IPS-15b (cell line): ENCODE data around the gene NPC2.

ENCODE experiments used
- H3K27me3 ChIP-seq: one replicate; pipeline ENCODE4 v1.6.1; 2013; ENCODE audit warnings: low read length; ENCODE audit not compliant: control insufficient read depth, insufficient read depth
- H3K36me3 ChIP-seq: one replicate; pipeline ENCODE4 v1.6.1; 2013; ENCODE audit warnings: low read length; ENCODE audit not compliant: control insufficient read depth, insufficient read depth
- H3K4me1 ChIP-seq: one replicate; pipeline ENCODE4 v1.6.1; 2013; ENCODE audit warnings: mild to moderate bottlenecking, low read length; ENCODE audit not compliant: control insufficient read depth, insufficient read depth
- H3K4me3 ChIP-seq: one replicate; pipeline ENCODE4 v1.5.1; 2013; ENCODE audit warnings: low read depth, low read length
- H3K9ac ChIP-seq: one replicate; pipeline ENCODE4 v1.6.1; 2013; ENCODE audit warnings: low read depth, mild to moderate bottlenecking, low read length
- H3K9me3 ChIP-seq: one replicate; pipeline ENCODE4 v1.6.1; 2013; ENCODE audit warnings: mild to moderate bottlenecking, low read length; ENCODE audit not compliant: control insufficient read depth, insufficient read depth

NPC2 gene

DNA sequence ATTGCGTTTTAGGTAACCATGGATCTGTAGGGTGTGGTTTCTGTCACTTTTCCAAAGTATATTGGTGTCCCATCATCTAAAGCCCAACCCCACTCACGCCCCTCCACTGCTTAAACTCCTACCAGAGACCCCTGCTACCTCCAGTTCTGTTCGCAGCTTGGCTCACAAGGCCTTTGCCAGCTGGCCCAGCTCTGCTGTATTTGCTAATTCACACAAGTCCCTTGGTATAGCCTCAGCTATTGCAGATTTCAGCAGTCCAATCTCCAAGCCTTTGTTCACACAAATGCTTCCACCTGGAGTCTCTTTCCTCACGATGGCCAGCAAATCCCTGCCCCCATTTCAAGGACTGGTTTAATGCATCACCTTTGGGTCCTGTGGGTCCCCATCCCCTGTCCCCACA is 24.6 kb upstream of the NPC2 start:
- Histone ChIP-seq H3K4me1 (no peaks in the 10 kb centered on the region), H3K36me3 (no peaks in the 10 kb centered on the region), H3K4me3 (no peak overlapping the region), H3K9me3 (no peaks in the 10 kb centered on the region), H3K27me3 (no peaks in the 10 kb centered on the region), H3K9ac (no peak overlapping the region)

DNA sequence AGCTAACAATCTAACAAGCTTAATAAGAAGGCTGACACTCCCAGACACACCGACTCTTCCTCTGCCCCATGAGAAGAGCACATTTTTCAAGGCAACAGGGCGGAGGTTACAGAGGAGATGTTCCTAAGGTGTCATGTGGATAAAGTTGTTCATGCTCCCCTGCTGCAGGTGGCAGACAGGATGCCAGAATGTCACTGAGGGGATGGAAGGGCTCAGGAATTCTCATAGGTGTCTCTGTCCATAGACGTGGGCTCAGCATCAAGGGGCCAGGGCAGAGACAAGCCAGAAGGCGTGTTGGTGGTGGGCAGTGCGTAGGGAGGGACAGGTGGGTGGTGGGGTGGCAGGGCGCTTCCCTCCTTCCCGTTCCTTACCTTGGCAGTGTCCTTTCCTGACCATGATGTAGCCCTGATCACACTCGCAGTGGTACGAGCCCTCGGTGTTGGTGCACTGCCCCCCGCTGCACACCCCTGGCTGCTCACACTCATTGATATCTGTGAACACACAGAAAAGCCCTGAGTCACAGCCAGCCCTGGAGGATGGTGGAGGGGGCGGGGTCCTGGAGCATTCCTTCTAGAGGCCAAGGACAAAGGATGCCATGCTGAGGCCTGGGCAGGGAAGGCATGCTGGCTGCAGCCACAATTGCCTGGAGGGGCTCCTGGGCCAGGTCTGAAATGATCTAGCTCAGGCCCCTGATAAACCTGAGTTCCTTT is 23.5 kb upstream of the NPC2 start:
- no peaks in the 10 kb centered on the region for H3K27me3 ChIP-seq
- no peak overlapping the region for H3K4me3 ChIP-seq
- no peaks in the 10 kb centered on the region for H3K9me3 ChIP-seq
- H3K9ac ChIP-seq: no peak overlapping the region
- H3K4me1 ChIP-seq: no peaks in the 10 kb centered on the region
- no peaks in the 10 kb centered on the region for H3K36me3 ChIP-seq

DNA sequence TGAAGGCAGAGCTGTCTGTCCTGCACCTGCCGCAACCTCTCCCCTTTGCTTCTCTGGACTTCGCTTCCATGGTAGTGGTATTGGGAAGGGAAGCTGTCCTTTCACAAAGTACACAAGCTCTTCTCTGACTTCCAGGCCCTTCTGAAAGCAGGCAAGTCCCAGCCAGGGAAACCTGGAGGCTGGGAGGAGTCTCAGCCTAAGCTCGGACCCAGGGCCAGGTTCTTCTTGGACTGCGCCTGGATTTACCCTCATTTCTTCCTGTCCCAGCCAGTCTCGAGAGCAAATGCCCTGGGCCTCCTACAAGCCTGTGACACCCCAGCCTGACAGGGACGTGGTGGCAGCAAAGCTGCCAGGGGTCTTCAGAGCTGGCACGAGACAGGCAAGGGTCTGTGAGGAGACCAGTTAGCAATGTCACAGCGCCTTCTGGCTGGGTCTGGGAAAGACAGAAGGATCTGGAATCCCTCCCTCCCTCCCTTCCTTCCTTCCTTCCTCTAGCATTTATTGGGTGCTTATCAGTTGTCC is 22.8 kb upstream of the NPC2 start:
- no peaks in the 10 kb centered on the region for H3K9me3 ChIP-seq
- H3K4me1 ChIP-seq: no peaks in the 10 kb centered on the region
- H3K36me3 ChIP-seq: no peaks in the 10 kb centered on the region
- no peak overlapping the region for H3K9ac ChIP-seq
- H3K4me3 ChIP-seq: no peak overlapping the region
- no peaks in the 10 kb centered on the region for H3K27me3 ChIP-seq

DNA sequence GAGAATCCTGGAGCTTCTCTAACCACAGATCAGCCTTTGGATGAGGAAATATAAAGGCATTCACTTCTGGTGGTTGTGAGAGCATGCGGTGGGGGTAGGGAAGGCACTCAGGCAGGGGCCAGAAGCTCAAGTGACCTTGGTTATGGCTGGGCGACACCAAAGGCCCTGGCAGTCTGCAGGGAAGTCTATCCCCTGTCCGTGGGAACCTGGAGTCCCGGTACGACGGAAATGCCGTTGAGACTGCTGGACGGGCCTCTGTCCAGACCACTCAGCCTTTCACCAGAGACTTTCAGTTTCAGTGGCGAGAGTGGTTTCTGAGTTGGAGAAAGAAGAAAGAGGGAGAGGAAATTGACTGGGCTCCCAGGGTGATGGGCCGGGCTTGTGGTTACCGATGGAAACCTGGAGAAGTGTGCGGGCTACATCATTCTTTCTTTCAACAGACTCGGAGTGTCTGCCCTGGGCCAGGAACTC is 21.4 kb upstream of the NPC2 start:
- Histone ChIP-seq H3K9ac (no peak overlapping the region), H3K9me3 (no peaks in the 10 kb centered on the region), H3K27me3 (no peaks in the 10 kb centered on the region), H3K4me1 (peaks cover 7% of the 10 kb centered on the region), H3K4me3 (no peak overlapping the region), H3K36me3 (no peaks in the 10 kb centered on the region)

DNA sequence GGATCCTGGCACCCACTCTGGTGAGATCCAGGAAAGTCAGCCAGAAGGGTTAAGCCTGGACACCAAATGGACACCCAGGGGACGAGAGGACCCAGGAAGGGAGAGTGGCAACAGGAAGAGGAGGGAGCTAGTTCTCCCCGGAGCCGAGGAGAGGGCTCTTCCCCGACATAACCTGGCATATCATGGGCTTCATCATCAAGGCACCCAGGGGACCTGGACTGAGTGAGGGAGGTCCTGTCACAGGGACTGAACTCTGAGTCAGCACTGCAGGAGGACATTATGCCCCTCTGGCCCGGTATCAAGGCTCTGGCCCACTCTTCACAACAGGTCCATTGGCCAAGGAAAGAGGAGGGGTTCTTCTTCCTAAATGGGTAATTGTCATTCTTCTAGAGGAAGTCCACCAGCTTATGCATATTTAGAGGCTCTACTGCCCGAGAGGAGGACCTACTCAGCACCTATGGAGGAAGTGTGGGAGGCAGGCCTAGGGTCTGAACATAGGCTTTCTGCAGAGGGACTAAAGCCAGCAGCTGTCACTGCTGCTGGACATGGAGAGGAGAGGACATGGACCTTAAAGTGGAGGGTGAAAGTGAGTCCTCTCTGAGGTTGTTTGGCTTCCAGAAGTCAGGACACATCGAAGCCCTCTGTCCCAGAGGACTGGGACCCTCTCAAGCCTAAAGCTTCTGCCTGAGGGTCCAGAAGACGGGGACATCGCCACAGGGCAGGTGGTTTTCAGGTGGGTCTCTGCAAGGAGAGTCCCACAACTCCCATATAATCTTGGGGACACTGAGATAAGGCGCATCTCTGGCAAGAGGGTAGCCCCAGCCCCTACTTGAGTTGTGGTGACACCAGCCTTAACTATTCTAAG is 19.1 kb upstream of the NPC2 start:
- H3K27me3 ChIP-seq: no peaks in the 10 kb centered on the region
- H3K9me3 ChIP-seq: no peaks in the 10 kb centered on the region
- H3K36me3 ChIP-seq: no peaks in the 10 kb centered on the region
- no peak overlapping the region for H3K4me3 ChIP-seq
- no peak overlapping the region for H3K9ac ChIP-seq
- peaks cover 7% of the 10 kb centered on the region for H3K4me1 ChIP-seq

DNA sequence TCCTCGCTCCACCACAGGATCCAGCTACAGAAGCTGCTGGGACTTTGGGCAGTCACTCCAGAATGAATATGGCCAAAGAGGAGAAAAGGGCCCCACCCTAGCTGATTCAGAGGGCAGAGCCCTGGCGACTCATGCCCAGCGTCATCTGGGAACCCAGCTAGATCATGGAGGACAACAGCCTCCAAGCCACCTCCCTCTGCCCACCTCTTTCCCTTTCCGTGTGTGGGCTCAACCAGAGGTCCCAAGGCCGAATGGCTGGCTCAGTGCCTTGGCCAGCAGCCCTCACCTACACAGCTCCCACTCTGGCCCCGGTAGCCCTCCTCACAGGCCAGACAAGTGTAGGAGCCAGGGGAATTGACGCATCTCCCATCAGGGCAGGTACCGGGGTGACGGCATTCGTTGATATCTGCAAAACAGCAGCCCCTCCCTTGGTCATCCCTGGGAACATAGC is 17.9 kb upstream of the NPC2 start:
- no peaks in the 10 kb centered on the region for H3K36me3 ChIP-seq
- H3K9ac ChIP-seq: no peak overlapping the region
- H3K4me1 ChIP-seq: peaks cover 7% of the 10 kb centered on the region
- no peak overlapping the region for H3K4me3 ChIP-seq
- no peaks in the 10 kb centered on the region for H3K27me3 ChIP-seq
- H3K9me3 ChIP-seq: no peaks in the 10 kb centered on the region

DNA sequence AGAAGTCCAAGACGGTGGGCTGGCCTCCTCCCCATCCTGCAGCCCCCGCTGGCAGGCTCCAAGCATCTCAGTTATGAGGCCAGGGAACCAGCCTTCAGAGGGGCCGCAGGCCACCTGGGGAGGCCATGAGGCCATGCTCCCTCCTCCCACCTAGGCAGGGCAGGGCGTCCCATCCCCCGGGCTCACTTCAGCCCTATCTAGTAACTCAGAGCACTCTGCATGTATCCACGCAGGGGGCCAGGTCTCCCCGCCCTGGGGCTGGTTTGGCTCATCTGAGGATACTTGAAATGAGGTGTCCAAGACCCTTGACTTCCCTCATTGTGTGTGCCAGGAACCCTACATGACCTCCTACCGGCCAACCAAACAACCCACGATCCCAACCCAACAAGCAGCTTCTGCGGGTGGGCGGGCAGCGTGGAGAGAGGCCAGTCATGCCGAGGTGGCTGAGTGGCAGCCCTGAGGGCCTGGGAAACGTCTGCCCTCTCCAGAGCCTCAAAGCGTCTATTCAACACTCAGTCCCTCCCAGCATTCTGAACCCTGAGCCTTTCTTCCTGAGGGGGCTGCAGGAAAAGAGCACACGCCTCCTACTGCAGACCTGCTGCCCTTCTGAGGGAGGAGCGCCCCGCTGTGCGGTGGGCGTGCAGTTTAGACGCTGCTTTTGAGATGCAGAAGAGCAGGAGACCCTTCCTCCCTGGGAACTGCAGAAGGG is 17.3 kb upstream of the NPC2 start:
- H3K9ac ChIP-seq: no peak overlapping the region

DNA sequence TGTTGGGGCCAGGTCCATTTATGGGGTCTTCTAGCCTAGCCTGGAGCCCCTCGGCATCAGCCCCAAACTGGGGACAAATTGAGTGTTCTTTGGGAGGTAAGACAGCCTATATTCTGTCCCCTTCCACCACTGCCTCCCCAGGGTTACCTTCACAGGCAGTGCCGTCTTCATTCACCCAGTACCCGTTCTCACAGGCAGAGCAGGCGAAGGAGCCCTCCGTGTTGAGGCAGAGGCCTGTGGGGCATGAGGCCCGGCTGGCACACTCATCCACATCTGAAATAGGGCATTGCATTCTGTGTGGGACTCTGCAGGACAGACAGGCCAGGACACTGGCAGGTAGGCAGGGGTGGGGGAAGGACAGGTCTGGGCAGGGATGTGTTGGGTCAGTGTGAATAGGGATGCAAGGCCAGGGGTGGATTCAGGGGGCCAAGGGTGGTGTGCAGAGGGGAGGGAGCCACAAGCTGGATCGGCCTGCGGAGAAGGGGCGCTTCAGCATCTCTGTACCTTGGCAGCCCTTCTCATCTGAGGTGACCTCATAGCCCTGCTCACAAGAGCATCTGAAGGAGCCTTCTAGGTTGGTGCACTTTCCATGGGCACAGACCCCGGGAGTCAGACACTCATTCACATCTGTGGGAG is 16.6 kb upstream of the NPC2 start:
- Histone ChIP-seq H3K4me1 (peaks cover 7% of the 10 kb centered on the region), H3K27me3 (no peaks in the 10 kb centered on the region), H3K4me3 (no peak overlapping the region), H3K9me3 (no peaks in the 10 kb centered on the region), H3K9ac (no peak overlapping the region), H3K36me3 (no peaks in the 10 kb centered on the region)

More for the DNA sequence above, 17.3 kb upstream of the NPC2 start:
- Histone ChIP-seq H3K4me3 (no peak overlapping the region), H3K36me3 (no peaks in the 10 kb centered on the region), H3K27me3 (no peaks in the 10 kb centered on the region), H3K9me3 (no peaks in the 10 kb centered on the region), H3K4me1 (peaks cover 7% of the 10 kb centered on the region)

DNA sequence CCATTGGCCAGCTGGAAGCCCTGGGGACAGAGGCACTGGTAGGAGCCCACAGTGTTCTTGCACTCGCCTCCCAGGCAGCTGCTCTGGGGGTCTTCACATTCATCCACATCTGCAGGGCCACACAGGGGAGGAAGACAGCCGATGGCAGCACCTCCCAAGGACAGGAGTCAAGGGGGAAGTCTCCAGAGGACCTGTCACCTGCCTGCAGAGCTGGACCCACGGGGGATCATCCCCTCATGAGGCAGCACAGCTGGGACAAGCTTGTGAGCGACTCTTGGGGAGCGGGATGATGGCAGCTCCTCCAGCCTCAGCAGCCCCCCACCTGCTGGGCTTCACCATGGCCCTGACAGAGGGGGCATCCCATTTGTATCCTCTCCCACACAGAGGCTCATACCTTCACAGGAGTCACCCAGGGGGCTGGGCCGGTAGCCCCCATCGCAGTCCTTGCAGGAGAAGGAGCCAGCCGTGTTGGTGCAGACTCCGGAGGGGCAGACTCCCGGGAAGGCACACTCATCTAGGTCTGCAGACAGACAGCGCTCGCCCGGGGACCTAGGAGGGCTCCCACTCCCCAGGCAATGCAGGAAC is 15.8 kb upstream of the NPC2 start:
- Histone ChIP-seq H3K27me3 (no peaks in the 10 kb centered on the region), H3K9me3 (no peaks in the 10 kb centered on the region), H3K4me3 (no peak overlapping the region), H3K4me1 (peaks cover 7% of the 10 kb centered on the region), H3K36me3 (no peaks in the 10 kb centered on the region), H3K9ac (no peak overlapping the region)

DNA sequence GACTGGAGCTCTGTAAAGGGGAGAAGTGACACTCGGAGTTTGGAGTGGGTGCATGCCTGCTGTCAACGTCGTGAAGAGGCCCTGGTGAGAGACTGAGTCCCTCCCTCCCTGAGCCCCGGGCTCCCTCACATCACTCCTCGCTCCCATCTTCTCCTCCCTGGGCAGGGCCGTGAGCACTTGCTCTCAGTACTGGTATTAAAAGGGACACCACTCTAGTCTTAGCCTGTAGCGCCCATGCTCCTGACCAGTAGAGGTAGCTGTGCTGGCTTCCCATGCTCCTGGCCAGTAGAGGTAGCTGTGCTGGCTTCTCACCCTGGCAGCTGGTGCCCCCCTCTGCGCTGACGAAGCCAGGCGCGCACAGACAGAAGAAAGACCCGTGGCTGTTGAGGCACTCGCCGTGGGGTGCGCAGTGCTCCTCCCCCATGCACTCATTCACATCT is 15.2 kb upstream of the NPC2 start:
- no peaks in the 10 kb centered on the region for H3K9me3 ChIP-seq
- H3K9ac ChIP-seq: no peak overlapping the region
- H3K36me3 ChIP-seq: no peaks in the 10 kb centered on the region
- H3K4me1 ChIP-seq: peaks cover 7% of the 10 kb centered on the region
- H3K4me3 ChIP-seq: no peak overlapping the region
- no peaks in the 10 kb centered on the region for H3K27me3 ChIP-seq

DNA sequence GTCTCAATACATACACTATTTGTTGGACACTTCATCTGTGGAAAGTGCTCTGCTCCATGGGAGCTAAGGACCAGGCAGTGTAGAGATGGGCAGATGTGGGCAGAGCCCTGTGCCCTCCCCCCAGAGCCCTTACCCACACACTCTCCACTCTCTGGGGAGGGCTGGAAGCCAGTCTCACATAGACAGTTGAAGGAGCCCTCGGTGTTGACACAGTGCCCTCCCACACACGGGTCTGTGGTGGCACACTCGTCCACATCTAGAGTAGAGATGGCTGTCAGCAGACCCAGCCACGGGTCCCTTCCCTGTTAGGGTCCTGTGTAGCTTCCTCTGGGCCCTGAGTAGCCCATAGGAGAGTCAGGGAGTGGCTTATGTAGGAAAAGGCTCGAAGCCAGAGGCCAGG is 14.7 kb upstream of the NPC2 start:
- H3K36me3 ChIP-seq: no peaks in the 10 kb centered on the region

More for the DNA sequence above, 14.7 kb upstream of the NPC2 start:
- no peaks in the 10 kb centered on the region for H3K9me3 ChIP-seq
- peaks cover 7% of the 10 kb centered on the region for H3K4me1 ChIP-seq
- no peak overlapping the region for H3K9ac ChIP-seq
- H3K4me3 ChIP-seq: no peak overlapping the region
- no peaks in the 10 kb centered on the region for H3K27me3 ChIP-seq
